SK-N-SH (cell line): Measurements from ENCODE around the gene GLIS1. TPM values are rescaled to one million over a fixed set of nuclear protein-coding genes. Genes with fewer than 3 reads are reported as not detected.

Experiments
- CTCF ChIA-PET: fragments of 300-600, 350-600 bp; formaldehyde crosslinking; extraction: SDS; loops from one replicate; lab custom pipeline; 2021; lab: Yijun Ruan, JAX
- POLR2A ChIA-PET: fragments of 350-600 bp; sonication (Branson Sonifier 250); formaldehyde crosslinking; extraction: SDS; loops from one replicate; lab custom pipeline; 2020; ENCODE audit warnings: antibody characterized with exemption, inconsistent platforms; lab: Yijun Ruan, JAX
- DNase-seq: peaks from one replicate; pipeline ENCODE4 v3.0.0; 2012
- H2AFZ ChIP-seq: fragments of 200-600 bp; sonication (generic); 2 replicates; pipeline ENCODE4 v1.8.1; 2016; ENCODE audit warnings: antibody characterized with exemption, mild to moderate bottlenecking, low read depth
- H3F3A ChIP-seq: fragments of 200-600 bp; sonication (generic); replicated peaks from 2 replicates; pipeline ENCODE3; 2016; ENCODE audit warnings: antibody characterized with exemption, mild to moderate bottlenecking; ENCODE audit not compliant: insufficient read depth
- H3K27ac ChIP-seq, 2 experiments: fragments of 200-500 bp in 1 of 2; fragments of 200-600 bp in 1 of 2; sonication (Bioruptor generic) in 1 of 2; sonication (generic), shearing (Covaris generic) in 1 of 2; 2 replicates each; pipeline versions ENCODE4 v1.5.1 to v1.6.1; 2014 to 2016; ENCODE audit warnings: low read depth in 2 of 2, inconsistent platforms in 1 of 2, low read length in 1 of 2, mild to moderate bottlenecking in 1 of 2, mixed read lengths in 1 of 2
- H3K27me3 ChIP-seq: fragments of 200-600 bp; sonication (generic), shearing (Covaris generic); 2 replicates; pipeline ENCODE4 v1.6.1; 2016; ENCODE audit warnings: mixed run types; ENCODE audit not compliant: insufficient read depth
- H3K36me3 ChIP-seq, 2 experiments: fragments of 200-500 bp in 1 of 2; fragments of 200-600 bp in 1 of 2; sonication (Bioruptor generic) in 1 of 2; sonication (generic) in 1 of 2; replicated peaks in 1 of 2; 2 replicates each; pipeline versions ENCODE3 to v1.5.1; 2014 to 2016; ENCODE audit warnings: low read length in 1 of 2, mild to moderate bottlenecking in 1 of 2; ENCODE audit not compliant: insufficient read depth in 2 of 2, control insufficient read depth in 1 of 2
- H3K4me1 ChIP-seq, 2 experiments: fragments of 200-500 bp in 1 of 2; fragments of 200-600 bp in 1 of 2; sonication (Bioruptor generic) in 1 of 2; sonication (generic), shearing (Covaris generic) in 1 of 2; 2 replicates each; pipeline versions ENCODE4 v1.5.1 to v1.6.1; 2014 to 2016; ENCODE audit warnings: low read depth in 1 of 2, low read length in 1 of 2, mixed run types in 1 of 2; ENCODE audit not compliant: insufficient read depth in 2 of 2, control insufficient read depth in 1 of 2
- H3K4me2 ChIP-seq: fragments of 200-600 bp; sonication (generic), shearing (Covaris generic); 2 replicates; pipeline ENCODE4 v1.6.1; 2017; ENCODE audit warnings: mixed run types
- H3K4me3 ChIP-seq, 2 experiments: fragments of 200-500 bp in 1 of 2; fragments of 200-600 bp in 1 of 2; sonication (Bioruptor generic) in 1 of 2; sonication (generic), shearing (Covaris generic) in 1 of 2; 2 replicates each; pipeline versions ENCODE4 v1.5.1 to v1.8.1; 2014 to 2016; ENCODE audit warnings: low read depth in 2 of 2, inconsistent platforms in 1 of 2, low read length in 1 of 2, mild to moderate bottlenecking in 1 of 2, mixed read lengths in 1 of 2, moderate library complexity in 1 of 2
- H3K79me2 ChIP-seq: fragments of 200-600 bp; sonication (generic); 2 replicates; pipeline ENCODE4 v1.8.1; 2017; ENCODE audit warnings: mild to moderate bottlenecking; ENCODE audit not compliant: insufficient read depth
- H3K9ac ChIP-seq: fragments of 200-600 bp; sonication (generic); 2 replicates; pipeline ENCODE4 v1.6.1; 2017; ENCODE audit warnings: mixed run types
- H3K9me2 ChIP-seq: fragments of 200-600 bp; sonication (generic); 2 replicates; pipeline ENCODE4 v1.6.1; 2017; ENCODE audit warnings: mixed run types
- H3K9me3 ChIP-seq: fragments of 200-600 bp; sonication (generic); 2 replicates; pipeline ENCODE4 v1.6.1; 2017; ENCODE audit warnings: mixed run types, mild to moderate bottlenecking, moderate library complexity
- H4K20me1 ChIP-seq: fragments of 200-600 bp; sonication (generic); 2 replicates; pipeline ENCODE4 v1.6.1; 2017; ENCODE audit warnings: mild to moderate bottlenecking, mixed run types; ENCODE audit not compliant: insufficient read depth
- CHD2 ChIP-seq: fragments of 150-350 bp; IDR thresholded peaks from 2 replicates; pipeline ENCODE4 v1.6.1; 2018; ENCODE audit warnings: low read length; ENCODE audit not compliant: partially characterized antibody
- ELF1 ChIP-seq: IDR thresholded peaks from 2 replicates; pipeline ENCODE4 v1.4.0; 2012
- EP300 ChIP-seq, 2 experiments: IDR thresholded peaks; 2 replicates each; pipeline versions ENCODE4 v1.4.0 to v1.6.1; 2012; ENCODE audit warnings: borderline replicate concordance in 1 of 2, low read depth in 1 of 2, low read length in 1 of 2
- EZH2phosphoT487 ChIP-seq: fragments of 200-600 bp; sonication (generic); IDR thresholded peaks from 2 replicates; pipeline ENCODE4 v1.6.1; 2017; ENCODE audit warnings: low read depth, mixed run types, mild to moderate bottlenecking, antibody characterized with exemption, moderate library complexity, borderline replicate concordance
- FOSL2 ChIP-seq: IDR thresholded peaks from 2 replicates; pipeline ENCODE4 v1.4.0; 2012; ENCODE audit warnings: low read depth, mild to moderate bottlenecking, moderate library complexity, borderline replicate concordance
- GATA2 ChIP-seq: sonication (generic); formaldehyde crosslinking; IDR thresholded peaks from 2 replicates; pipeline ENCODE4 v1.5.0; 2020; ENCODE audit warnings: mild to moderate bottlenecking, missing genetic modification reagents
- IRF3 ChIP-seq: fragments of 150-350 bp; IDR thresholded peaks from 2 replicates; pipeline ENCODE4 v1.6.1; 2016; ENCODE audit warnings: mild to moderate bottlenecking, low read depth, low read length
- MEF2A ChIP-seq: IDR thresholded peaks from 2 replicates; pipeline ENCODE4 v1.4.0; 2012; ENCODE audit warnings: low read depth, borderline replicate concordance
- NRF1 ChIP-seq: IDR thresholded peaks from 2 replicates; pipeline ENCODE4 v1.6.1; 2012; ENCODE audit warnings: low read depth, mild to moderate bottlenecking, low read length
- RCOR1 ChIP-seq: fragments of 150-350 bp; IDR thresholded peaks from 2 replicates; pipeline ENCODE4 v1.6.1; 2017; ENCODE audit warnings: antibody characterized with exemption, low read length
- RXRA ChIP-seq: IDR thresholded peaks from 2 replicates; pipeline ENCODE4 v1.4.0; 2012; ENCODE audit warnings: low read depth, mild to moderate bottlenecking, borderline replicate concordance
- YY1 ChIP-seq: IDR thresholded peaks from 2 replicates; pipeline ENCODE4 v1.4.0; 2012; ENCODE audit warnings: low read depth, mild to moderate bottlenecking
- ZBTB33 ChIP-seq: IDR thresholded peaks from 2 replicates; pipeline ENCODE4 v1.4.0; 2012; ENCODE audit warnings: low read depth, borderline replicate concordance
- WGBS: methylation state at CpG from one replicate; pipeline ENCODE4 v1.1.6; 2017; ENCODE audit warnings: low lambda C conversion rate; 5-methylcytosine and 5-hydroxymethylcytosine counted together
- polyA plus RNA-seq, 3 experiments: library from polyadenylated mRNA; depleted of rRNA; stranded (reverse); fragments of >200 nt; gene quantifications; 2 replicates each; pipeline ENCODE4 v1.2.3, GENCODE V29; 2012
- TF ChIP-seq, protein P1 (sequence below): IDR thresholded peaks from 2 replicates; pipeline ENCODE4 v1.4.0; 2012; ENCODE audit warnings: low read depth, borderline replicate concordance
- TF ChIP-seq, protein P2 (sequence below): IDR thresholded peaks from 2 replicates; pipeline ENCODE4; 2012

Gene GLIS1
- polyA plus RNA-seq, 1 of the 3 experiments (the other 2 are of a cell fraction) = 0.13 TPM

DNA sequence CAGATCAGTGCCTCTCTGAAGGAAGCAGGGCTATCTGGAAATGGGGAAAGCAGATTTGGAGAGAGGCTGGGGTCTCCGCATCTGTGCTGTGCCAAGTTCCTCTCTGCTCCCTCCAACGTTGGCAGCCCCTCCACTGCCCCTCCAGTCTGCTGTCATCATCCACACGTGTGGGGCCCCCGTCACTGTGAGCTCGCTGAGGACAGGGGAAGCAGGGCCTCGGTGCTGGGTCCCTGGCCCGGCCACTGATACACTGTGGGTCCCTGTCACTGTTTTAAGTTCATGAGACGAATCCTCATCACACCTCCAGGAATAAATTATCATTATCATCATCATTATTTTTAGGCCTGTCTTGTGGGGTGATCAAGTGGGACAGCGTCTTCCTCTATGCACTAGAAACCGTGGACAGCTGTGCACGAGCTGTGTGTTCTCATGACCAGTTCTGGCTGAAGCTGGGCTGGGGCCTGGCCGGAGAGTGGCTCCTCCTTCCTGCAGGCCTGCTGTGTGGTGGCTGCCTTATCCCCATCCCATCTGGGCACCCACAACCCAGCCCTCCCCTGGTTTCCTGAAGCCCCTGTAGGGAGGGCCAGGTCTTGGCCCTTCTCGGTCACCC, 227.5 kb downstream of the GLIS1 start:
- no peaks in the 10 kb centered on the region; the same call in 1 of the 2 replicates for H4K20me1 ChIP-seq
- H3K9me2 ChIP-seq = no peaks in the 10 kb centered on the region
- whole genome bisulfite sequencing = 72% methylated on average over 12 of the region's 13 CpGs
- no peaks in the 10 kb centered on the region for H3K9me3 ChIP-seq
- ChIA-PET CTCF (interaction anchor here (0.8 to 4.3 kb wide), 9 partner anchors 12 to 130 kb away, joined by 3 to 33 read pairs (median 4); no protein-coding TSS in a partner anchor), POLR2A (interaction anchor here (0.8 to 1.5 kb wide), 2 partner anchors 13 kb away, joined by 4 to 7 read pairs; no protein-coding TSS in a partner anchor)
- TF ChIP-seq FOSL2 (no peak), RXRA (no peak), ELF1 (no peak), IRF3 (no peak), RCOR1 (no peak), ZBTB33 (no peak)
- TF ChIP-seq, protein P1, sequence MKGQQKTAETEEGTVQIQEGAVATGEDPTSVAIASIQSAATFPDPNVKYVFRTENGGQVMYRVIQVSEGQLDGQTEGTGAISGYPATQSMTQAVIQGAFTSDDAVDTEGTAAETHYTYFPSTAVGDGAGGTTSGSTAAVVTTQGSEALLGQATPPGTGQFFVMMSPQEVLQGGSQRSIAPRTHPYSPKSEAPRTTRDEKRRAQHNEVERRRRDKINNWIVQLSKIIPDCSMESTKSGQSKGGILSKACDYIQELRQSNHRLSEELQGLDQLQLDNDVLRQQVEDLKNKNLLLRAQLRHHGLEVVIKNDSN = no peak
- TF ChIP-seq, protein P2, sequence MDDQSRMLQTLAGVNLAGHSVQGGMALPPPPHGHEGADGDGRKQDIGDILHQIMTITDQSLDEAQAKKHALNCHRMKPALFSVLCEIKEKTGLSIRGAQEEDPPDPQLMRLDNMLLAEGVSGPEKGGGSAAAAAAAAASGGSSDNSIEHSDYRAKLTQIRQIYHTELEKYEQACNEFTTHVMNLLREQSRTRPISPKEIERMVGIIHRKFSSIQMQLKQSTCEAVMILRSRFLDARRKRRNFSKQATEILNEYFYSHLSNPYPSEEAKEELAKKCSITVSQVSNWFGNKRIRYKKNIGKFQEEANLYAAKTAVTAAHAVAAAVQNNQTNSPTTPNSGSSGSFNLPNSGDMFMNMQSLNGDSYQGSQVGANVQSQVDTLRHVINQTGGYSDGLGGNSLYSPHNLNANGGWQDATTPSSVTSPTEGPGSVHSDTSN = no peak
- H3K4me3 ChIP-seq = no peak overlapping the region
- H2AFZ ChIP-seq = no peak overlapping the region
- peak overlapping the region; percentile 76 to 97 for H3K27ac ChIP-seq
- peak; percentile 91 for DNase-seq
- peaks cover 23% of the 10 kb centered on the region for H3F3A ChIP-seq
- no peaks in the 10 kb centered on the region for H3K36me3 ChIP-seq
- H3K27me3 ChIP-seq = no peaks in the 10 kb centered on the region
- peak overlapping the region; percentile 58; the same call in 1 of the 2 replicates for H3K4me2 ChIP-seq
- H3K9ac ChIP-seq = no peak overlapping the region
- H3K79me2 ChIP-seq = no peaks in the 10 kb centered on the region
- H3K4me1 ChIP-seq = peaks cover 16 to 65% of the 10 kb centered on the region in 2 experiments; a peak in 3 of 4 replicates

- WGBS = 71% methylated on average over 3 of the region's 7 CpGs
- POLR2A ChIA-PET = no interaction called here
- no peak for DNase-seq
- Histone ChIP-seq H3K4me1 (peaks cover 16 to 66% of the 10 kb centered on the region in 2 experiments; a peak in 3 of 4 replicates), H2AFZ (no peak overlapping the region), H3K9me2 (no peaks in the 10 kb centered on the region), H3K4me2 (no peak overlapping the region), H3F3A (peaks cover 23% of the 10 kb centered on the region), H3K27ac (peak overlapping the region in 1 of 2 experiments; percentile 97; a peak in 1 of 4 replicates), H3K36me3 (no peaks in the 10 kb centered on the region), H3K4me3 (no peak overlapping the region), H4K20me1 (no peaks in the 10 kb centered on the region; the same call in 1 of the 2 replicates), H3K79me2 (no peaks in the 10 kb centered on the region), H3K9ac (no peak overlapping the region), H3K27me3 (no peaks in the 10 kb centered on the region), H3K9me3 (no peaks in the 10 kb centered on the region)
- CTCF ChIA-PET = interaction anchor here (1.3 to 4.3 kb wide), 4 partner anchors 11 to 117 kb away, joined by 3 to 33 read pairs (median 6); no protein-coding TSS in a partner anchor
- no peak for TF ChIP-seq IRF3
- no peak for TF ChIP-seq EZH2phosphoT487
- TF ChIP-seq EP300 (IDR thresholded peaks at IDR 0.05; ENCODE audit: borderline replicate concordance in 1 of 2, low read depth in 1 of 2, low read length in 1 of 2) = no peak
- TF ChIP-seq NRF1 = no peak
- no peak for TF ChIP-seq MEF2A
- no peak for TF ChIP-seq YY1
- TF ChIP-seq FOSL2 = no peak
- TF ChIP-seq GATA2 (CRISPR knock-in tag) = no peak
- no peak for TF ChIP-seq RXRA
- no peak for TF ChIP-seq CHD2
Observed at GRCh38 chr1:53510215-53510614, 228.7 kb downstream of the GLIS1 start.
